Adrenal gland (tissue), 5 donors: Measurements from ENCODE around the gene TBC1D16.

Experiments used
- CTCF ChIP-seq, 6 experiments: fragments of 450-650 bp in 4 of 6; fragments of 200-600 bp in 2 of 6; sonication (generic) in 1 of 6; IDR thresholded peaks; 1 replicate in 5 of 6; 2 replicates in 1 of 6; pipeline versions ENCODE4 v1.5.1 to v1.8.0; 2016 to 2021; ENCODE audit warnings: antibody characterized with exemption in 6 of 6, mild to moderate bottlenecking in 2 of 6, moderate library complexity in 1 of 6
- POLR2A ChIP-seq, 2 donors: fragments of 450-650 bp; IDR thresholded peaks; one replicate each; pipeline ENCODE4 v1.6.1; 2017; ENCODE audit warnings: antibody characterized with exemption in 2 of 2, mild to moderate bottlenecking in 2 of 2, moderate library complexity in 1 of 2
- donor health status: DM: no; HTN: no; CAD: no.

- no peak for TF ChIP-seq POLR2A (IDR thresholded peaks at IDR 0.05)
- no peak for TF ChIP-seq CTCF (IDR thresholded peaks at IDR 0.05)
Measured at GRCh38 chr17:80053102-80053501, 17.4 kb upstream of the TBC1D16 start.
